HG03095 (cell line): ENCODE data around the gene COX7A1.
"Not testable (repeated sequence)": the region's sequence is repeated elsewhere in the genome, so short reads cannot be mapped to it uniquely, and the experiment has no call there.

ENCODE experiments used
- ATAC-seq: cut with Tn5 transposase; IDR thresholded peaks from one replicate; pipeline ENCODE4 v1.9.1; 2021; ENCODE audit warnings: moderate library complexity; ENCODE audit not compliant: unreplicated experiment

COX7A1 gene

GRCh38 chr19:36152352-36153091 lies at the start of gene COX7A1:
Gene COX7A1, minus strand, starts transcription at chr19:36152447. Its CDS starts 40 bp downstream, at chr19:36152407.
- no peak for ATAC-seq

- ATAC-seq, result no peak
Observed at GRCh38 chr19:36201684-36202083, 49.4 kb upstream of the COX7A1 start.

GRCh38 chr19:36198119-36198518 lies 45.9 kb upstream of the COX7A1 start:
- ATAC-seq, result no peak

DNA sequence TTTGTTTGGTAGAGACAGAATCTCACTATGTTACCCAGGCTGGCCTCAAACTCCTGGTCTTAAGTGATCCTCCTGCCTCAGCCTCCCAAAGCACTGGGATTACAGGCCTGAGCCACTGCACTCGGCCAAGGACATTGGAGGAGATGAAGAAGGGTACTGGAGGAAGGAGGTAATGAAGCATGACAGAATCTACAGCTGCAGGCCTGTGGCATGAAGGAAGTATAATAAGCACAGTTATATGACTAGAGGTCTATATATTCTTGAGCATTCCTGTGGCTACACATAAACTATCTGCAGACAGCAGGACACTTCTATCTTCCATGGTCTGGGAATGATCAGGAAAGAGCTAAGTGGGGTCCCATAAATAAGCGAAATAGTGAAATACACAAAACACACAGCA lies 44.0 kb upstream of the COX7A1 start:
- ATAC-seq, result no peak

DNA sequence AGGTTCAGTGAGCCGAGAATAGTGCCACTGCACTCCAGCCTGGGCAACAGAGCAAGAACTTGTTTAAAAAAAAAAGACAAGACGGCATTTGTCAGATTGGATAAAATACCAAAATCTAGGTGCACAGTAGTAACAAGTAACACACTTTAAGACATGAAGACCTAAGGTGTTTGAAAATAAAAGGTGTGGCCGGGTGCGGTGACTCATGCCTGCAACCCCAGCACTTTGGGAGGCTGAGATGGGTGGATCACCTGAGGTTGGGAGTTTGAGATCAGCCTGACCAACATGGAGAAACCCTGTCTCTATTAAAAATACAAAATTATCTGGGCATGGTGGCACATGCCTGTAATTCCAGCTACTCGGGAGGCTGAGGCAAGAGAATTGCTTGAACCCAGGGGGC lies 34.5 kb upstream of the COX7A1 start:
- not testable (repeated sequence) for ATAC-seq

GRCh38 chr19:36183245-36183628 lies 31.0 kb upstream of the COX7A1 start:
- no peak for ATAC-seq

DNA sequence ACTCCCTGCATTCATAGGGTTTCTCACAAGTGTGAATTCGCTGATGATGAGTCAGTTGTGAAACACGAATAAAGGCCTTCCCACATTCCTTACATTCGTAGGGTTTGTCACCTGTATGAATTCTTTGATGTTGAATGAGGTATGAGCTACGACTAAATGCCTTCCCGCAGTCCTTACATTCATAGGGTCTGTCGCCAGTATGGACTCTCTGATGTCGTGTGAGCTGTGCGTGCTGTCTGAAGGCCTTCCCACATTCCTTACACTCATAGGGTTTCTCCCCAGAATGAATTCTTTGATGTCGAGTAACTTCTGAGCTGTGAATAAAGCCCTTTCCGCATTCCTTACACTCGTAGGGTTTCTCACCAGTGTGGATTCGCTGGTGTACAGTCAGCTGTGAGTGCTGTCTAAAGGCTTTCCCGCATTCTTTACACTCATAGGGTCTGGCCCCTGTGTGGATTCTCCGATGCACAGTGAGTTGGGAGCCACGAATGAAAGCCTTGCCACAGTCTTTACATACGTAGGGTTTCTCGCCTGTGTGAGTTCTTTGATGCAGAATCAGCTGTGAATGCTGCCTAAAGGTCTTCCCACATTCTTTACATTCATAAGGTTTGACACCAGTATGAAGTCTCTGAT lies 30.5 kb upstream of the COX7A1 start:
- no peak for ATAC-seq

GRCh38 chr19:36179077-36179476 lies 26.8 kb upstream of the COX7A1 start:
- ATAC-seq, result not testable (repeated sequence)

DNA sequence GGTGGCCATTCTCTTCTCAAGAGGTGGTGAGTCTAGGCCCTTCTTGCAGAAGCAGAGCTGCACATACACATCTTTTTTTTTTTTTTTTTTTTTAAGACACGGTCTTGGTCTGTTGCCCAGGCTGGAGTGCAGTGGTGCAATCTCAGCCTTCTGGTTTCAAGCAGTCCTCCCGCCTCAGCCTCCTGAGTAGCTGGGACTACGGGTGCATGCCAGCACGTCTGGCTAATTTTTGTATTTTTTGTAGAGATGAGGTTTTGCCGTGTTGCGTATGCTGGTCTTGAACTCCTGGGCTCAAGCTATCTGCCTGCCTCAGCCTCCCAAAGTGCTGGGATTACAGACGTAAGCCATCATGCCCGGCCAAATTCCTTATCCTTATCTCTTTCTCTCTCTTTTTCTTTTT lies 21.6 kb upstream of the COX7A1 start:
- ATAC-seq, result not testable (repeated sequence)

DNA sequence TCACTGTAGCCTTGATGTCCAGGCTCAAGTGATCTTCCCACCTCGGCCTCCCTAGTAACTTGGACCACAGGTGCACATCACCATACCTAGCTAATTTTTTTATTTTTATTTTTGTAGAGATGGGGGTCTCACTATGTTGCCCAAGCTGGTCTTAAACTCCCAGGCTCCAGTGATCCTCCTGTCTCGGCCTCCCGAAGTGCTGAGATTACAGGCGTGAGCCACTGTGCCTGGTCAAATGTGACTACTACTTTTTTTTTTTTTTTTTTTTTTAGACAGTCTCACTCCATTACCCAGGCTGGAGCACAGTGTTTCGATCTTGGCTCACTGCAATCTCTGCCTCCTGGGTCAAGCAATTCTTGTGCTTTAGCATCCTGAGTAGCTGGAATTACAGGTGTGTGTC lies 20.6 kb upstream of the COX7A1 start:
- ATAC-seq, result no peak

GRCh38 chr19:36169084-36169760 lies 17.0 kb upstream of the COX7A1 start:
- ATAC-seq, result no peak

DNA sequence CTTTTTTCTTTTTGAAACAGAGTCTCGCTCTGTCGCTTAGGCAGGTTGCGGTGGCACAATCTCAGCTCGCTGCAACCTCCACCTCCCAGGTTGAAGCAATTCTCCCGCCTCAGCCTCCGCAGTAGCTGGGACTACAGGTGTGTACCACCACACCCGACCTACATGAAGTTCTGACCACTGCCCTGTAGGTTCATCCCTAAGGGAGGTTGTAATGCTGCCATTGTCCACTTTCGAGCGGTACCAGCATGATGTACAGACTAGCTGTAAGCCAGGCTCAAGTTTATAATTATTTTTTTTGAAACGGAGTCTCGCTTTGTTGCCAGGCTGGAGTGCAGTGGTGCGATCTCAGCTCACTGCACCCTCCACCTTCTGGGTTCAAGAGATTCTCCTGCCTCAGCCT lies 11.6 kb upstream of the COX7A1 start:
- ATAC-seq, result no peak

DNA sequence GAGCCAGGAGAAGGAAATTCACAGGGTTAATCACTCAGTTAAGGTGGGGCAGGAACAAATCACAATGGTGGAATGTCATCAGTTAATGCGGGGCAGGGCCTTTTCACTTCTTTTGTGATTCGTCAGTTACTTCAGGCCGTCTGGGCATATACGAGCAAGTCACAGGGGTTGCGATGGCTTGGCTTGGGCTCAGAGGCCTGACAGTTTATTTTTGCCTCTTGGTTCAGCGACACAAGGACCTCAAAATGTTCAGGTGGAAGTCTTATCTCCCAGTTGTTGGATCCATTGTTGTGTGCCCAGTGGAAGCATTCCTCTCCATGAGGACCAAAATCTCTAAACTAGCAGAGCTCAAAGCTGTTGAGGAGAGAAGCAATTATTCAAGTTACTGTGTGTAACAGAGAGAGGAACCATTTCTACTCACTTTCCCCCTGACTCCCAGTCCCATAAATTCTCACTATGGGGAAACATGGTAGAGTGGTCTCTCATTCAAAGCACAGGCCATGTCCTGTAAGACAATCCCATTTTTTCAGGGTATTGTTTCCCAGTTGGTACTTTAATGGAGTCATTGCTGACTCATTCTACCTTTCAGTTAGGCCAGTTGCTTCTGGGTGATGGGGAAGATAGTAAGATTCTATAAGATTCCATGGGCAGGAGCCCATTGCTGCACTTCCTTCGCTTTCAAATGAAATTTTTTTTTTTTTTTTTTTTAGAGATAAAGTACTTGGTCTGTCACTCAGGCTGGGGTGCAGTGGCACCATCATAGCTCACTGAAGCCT lies 8.8 kb upstream of the COX7A1 start:
- no peak for ATAC-seq

GRCh38 chr19:36153126-36153525 lies 879 bp upstream of the COX7A1 start:
- ATAC-seq, result no peak

- ATAC-seq, result no peak
Observed at GRCh38 chr19:36152019-36152351, 262 bp downstream of the COX7A1 start.

DNA sequence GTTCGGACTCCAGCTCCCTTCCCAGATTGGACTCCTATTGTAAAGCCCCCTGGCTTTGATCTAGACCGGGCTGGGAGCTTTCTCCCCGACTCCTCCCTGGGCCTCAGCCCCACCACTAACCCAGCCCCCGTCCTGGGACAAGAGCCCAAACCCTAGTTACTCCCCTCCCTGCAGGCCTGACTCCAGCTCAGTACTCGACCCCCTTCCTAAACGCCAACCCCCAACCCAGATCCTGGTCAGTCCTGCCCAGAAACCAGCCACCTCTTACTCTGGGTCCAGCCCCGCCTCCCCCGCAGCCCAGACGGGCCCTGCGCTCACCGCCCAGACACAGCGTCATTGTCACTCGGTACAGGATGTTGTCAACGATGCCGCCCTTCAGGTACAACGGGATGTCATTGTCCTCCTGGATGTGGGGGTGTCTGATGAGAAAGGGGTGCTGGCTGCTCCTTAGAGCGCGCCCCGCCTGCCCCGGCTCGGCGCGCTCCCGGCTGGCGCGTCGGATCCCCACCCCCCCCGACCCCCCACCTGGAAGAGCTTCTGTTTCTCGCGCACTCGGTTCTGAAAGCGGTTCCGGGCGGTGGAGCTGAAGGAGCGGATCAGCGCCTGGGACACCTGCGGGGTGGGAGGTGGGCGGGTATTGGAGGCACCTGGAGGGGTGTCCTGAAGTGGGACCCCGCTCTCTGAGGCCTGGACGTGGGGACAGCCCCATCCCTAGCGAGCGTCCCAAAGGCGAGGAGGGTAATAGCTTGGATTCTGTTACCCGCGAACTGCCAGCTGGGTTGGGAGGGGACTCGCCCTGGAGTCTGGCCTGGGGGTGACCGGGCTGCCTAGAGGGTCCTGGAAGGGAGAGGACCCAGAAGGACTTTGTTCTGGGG lies 866 bp downstream of the COX7A1 start:
- no peak for ATAC-seq

DNA sequence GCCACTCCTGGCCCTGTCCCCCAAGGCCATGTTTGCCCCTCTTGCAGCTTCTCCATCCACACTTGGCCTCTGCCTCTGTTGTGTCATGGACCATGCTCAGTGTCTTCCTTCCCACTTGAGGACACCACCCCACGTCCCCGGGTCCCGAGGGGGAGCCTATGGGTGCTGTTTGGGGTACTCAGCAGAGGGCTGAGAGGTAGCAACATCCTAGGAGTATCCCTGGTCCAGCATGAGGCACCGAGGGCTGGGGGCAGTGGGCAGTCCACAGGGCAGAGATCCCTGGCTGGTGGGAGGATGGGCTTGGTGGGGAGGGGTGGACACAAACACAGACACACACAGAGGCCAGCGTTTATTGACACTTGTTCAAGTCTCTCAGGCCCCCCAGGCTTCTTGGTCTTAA lies 1.7 kb downstream of the COX7A1 start:
- no peak for ATAC-seq

- no peak for ATAC-seq
Observed at GRCh38 chr19:36149673-36150406, 2.4 kb downstream of the COX7A1 start.

DNA sequence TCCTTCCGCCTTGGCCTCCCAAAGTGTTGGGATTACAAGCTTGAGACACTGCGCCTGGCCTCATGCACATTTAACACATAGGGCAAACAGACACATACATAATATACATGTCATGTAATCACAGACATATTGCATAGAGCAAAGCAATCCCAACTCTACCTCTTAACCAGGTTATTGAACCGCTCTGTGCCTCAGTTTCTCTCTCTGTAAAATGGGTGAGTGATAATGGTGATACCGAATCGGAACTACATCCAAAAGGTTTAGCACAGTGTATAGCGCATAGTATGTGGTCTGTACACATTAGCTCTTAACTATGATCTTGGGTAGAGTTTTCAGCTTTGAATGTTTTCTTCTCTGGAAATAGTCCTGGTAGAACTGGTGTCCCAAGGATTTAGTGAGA lies 7.6 kb downstream of the COX7A1 start:
- ATAC-seq, result no peak

DNA sequence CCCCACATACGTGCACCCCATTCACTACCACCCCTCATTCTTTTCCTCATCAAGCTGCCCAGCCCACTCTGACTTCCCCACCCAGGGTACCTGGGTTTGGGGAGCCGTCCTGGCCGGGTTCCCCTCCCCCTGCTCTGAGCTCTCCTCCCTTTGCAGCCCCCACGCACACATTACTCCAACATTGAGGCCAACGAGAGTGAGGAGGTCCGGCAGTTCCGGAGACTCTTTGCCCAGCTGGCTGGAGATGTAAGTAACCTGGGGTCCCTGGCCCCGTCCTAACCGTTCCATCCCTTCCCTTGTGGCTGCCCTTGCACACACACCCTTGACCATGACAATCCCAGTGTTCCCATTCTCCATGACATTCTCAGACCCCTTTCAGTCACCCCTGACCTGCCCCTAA lies 9.8 kb downstream of the COX7A1 start:
- no peak for ATAC-seq
